ENCODE data around the gene NTNG1. TPM values are rescaled to one million over a fixed set of nuclear protein-coding genes. Genes with fewer than 3 reads are reported as not detected.

The NTNG1 gene
- total RNA-seq, 5 donors from 2014 or later (not counting 1 experiment from before 2014, with no cell fraction given), result 0.13 TPM; not detected in 4

- peaks cover 26 to 31% of the 10 kb centered on the region in 2 donors for H3K27me3 Mint-ChIP-seq
- ATAC-seq (replicated peaks in 1 of 4), result no peak
- no peak overlapping the region for H3K4me3 ChIP-seq (ENCODE audit: control insufficient read depth in 1 of 2, extremely low read depth in 1 of 2, low read length in 1 of 2)
- no peak overlapping the region for H3K27ac ChIP-seq (ENCODE audit: low read length)
- DNase-seq, result no peak
- H3K9me3 ChIP-seq, result no peaks in the 10 kb centered on the region
- no peaks in the 10 kb centered on the region for H3K36me3 Mint-ChIP-seq
- no peaks in the 10 kb centered on the region for H3K4me1 ChIP-seq (ENCODE audit: control insufficient read depth in 1 of 2, extremely low read depth in 1 of 2, insufficient read depth in 2 of 2, low read length in 2 of 2)
- H3K36me3 ChIP-seq (ENCODE audit: control insufficient read depth in 2 of 2, extremely low read depth in 1 of 2, insufficient read depth in 1 of 2, low read length in 1 of 2), result no peaks in the 10 kb centered on the region
- no peak overlapping the region for H3K4me3 Mint-ChIP-seq
- ChIA-PET POLR2A (no interaction called here), CTCF (no interaction called here)
- no peaks in the 10 kb centered on the region for H3K4me1 Mint-ChIP-seq
- H3K27me3 ChIP-seq (replicated peaks in 1 of 2; ENCODE audit: control insufficient read depth in 2 of 2, extremely low read depth in 1 of 2, insufficient read depth in 2 of 2, low read length in 1 of 2), result peaks cover 3 to 7% of the 10 kb centered on the region in 2 experiments
- no CpG with 5 or more reads among the region's 2 CpGs for WGBS (ENCODE audit: insufficient coverage)
- no peaks in the 10 kb centered on the region for H3K9me3 Mint-ChIP-seq
- no peak overlapping the region for H3K27ac Mint-ChIP-seq
These were observed 336.4 kb downstream of the NTNG1 start for GRCh38 chr1:107477233-107477632.

DNA sequence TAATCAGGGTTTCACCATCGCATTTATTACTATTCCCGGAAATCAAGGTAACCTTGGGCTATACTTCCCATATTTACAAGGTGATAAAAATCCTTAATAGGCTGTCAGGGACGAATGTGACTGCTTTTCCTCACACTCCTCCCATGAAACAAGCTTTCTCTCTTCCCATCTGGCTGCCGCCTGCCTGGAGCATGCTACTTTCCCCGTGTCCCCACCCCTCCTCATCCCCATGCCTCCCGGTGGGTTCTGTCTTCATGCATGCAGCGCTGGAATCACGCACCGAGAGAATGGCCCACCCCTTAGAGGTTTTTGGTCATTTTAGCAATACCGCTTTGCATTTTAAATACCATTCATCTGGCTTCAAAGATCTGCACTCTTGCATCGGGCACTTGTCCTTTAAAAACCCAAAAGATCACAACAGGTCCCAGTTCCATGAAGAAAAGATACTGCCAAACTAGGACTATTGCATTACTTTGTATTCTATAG lies 339.1 kb downstream of the NTNG1 start:
- H3K27ac Mint-ChIP-seq, result no peak overlapping the region
- no peaks in the 10 kb centered on the region for H3K9me3 ChIP-seq
- no peak overlapping the region for H3K27ac ChIP-seq (ENCODE audit: low read length)
- no peaks in the 10 kb centered on the region for H3K9me3 Mint-ChIP-seq
- ChIA-PET CTCF (no interaction called here), POLR2A (no interaction called here)
- H3K27me3 ChIP-seq (replicated peaks in 1 of 2; ENCODE audit: control insufficient read depth in 2 of 2, extremely low read depth in 1 of 2, insufficient read depth in 2 of 2, low read length in 1 of 2), result peaks cover 3 to 7% of the 10 kb centered on the region in 2 experiments
- no peaks in the 10 kb centered on the region for H3K36me3 Mint-ChIP-seq
- no peaks in the 10 kb centered on the region for H3K4me1 Mint-ChIP-seq
- H3K4me3 Mint-ChIP-seq, result no peak overlapping the region
- H3K36me3 ChIP-seq (ENCODE audit: control insufficient read depth in 2 of 2, extremely low read depth in 1 of 2, insufficient read depth in 1 of 2, low read length in 1 of 2), result no peaks in the 10 kb centered on the region
- H3K4me1 ChIP-seq (ENCODE audit: control insufficient read depth in 1 of 2, extremely low read depth in 1 of 2, insufficient read depth in 2 of 2, low read length in 2 of 2), result no peaks in the 10 kb centered on the region
- no peak overlapping the region for H3K4me3 ChIP-seq (ENCODE audit: control insufficient read depth in 1 of 2, extremely low read depth in 1 of 2, low read length in 1 of 2)
- 85% methylated on average over 7 of the region's 11 CpGs for WGBS (ENCODE audit: insufficient coverage)
- peaks cover 26 to 36% of the 10 kb centered on the region in 2 donors for H3K27me3 Mint-ChIP-seq
- DNase-seq (no peak), ATAC-seq (replicated peaks in 1 of 4) (no peak)

GRCh38 chr1:107480548-107481415 lies 339.9 kb downstream of the NTNG1 start:
- H3K27ac ChIP-seq (ENCODE audit: low read length), result no peak overlapping the region
- H3K36me3 ChIP-seq (ENCODE audit: control insufficient read depth in 2 of 2, extremely low read depth in 1 of 2, insufficient read depth in 1 of 2, low read length in 1 of 2), result no peaks in the 10 kb centered on the region
- 20% methylated on average over 30 of the region's 37 CpGs for WGBS (ENCODE audit: insufficient coverage)
- Mint-ChIP-seq H3K4me3 (no peak overlapping the region), H3K27ac (no peak overlapping the region), H3K27me3 (peaks cover 26 to 36% of the 10 kb centered on the region in 2 donors), H3K9me3 (no peaks in the 10 kb centered on the region), H3K4me1 (no peaks in the 10 kb centered on the region), H3K36me3 (no peaks in the 10 kb centered on the region)
- CTCF ChIA-PET, result no interaction called here
- ATAC-seq (replicated peaks in 1 of 4) (no peak), DNase-seq (no peak)
- H3K4me1 ChIP-seq (ENCODE audit: control insufficient read depth in 1 of 2, extremely low read depth in 1 of 2, insufficient read depth in 2 of 2, low read length in 2 of 2), result no peaks in the 10 kb centered on the region
- peaks cover 3 to 7% of the 10 kb centered on the region in 2 experiments for H3K27me3 ChIP-seq (replicated peaks in 1 of 2; ENCODE audit: control insufficient read depth in 2 of 2, extremely low read depth in 1 of 2, insufficient read depth in 2 of 2, low read length in 1 of 2)
- no peaks in the 10 kb centered on the region for H3K9me3 ChIP-seq
- no peak overlapping the region for H3K4me3 ChIP-seq (ENCODE audit: control insufficient read depth in 1 of 2, extremely low read depth in 1 of 2, low read length in 1 of 2)
- POLR2A ChIA-PET, result no interaction called here

GRCh38 chr1:107481756-107482384 lies 341.0 kb downstream of the NTNG1 start:
- H3K9me3 Mint-ChIP-seq, result no peaks in the 10 kb centered on the region
- H3K27me3 ChIP-seq (replicated peaks in 1 of 2; ENCODE audit: control insufficient read depth in 2 of 2, extremely low read depth in 1 of 2, insufficient read depth in 2 of 2, low read length in 1 of 2), result peaks cover 3 to 7% of the 10 kb centered on the region in 2 experiments
- no peaks in the 10 kb centered on the region for H3K4me1 ChIP-seq (ENCODE audit: control insufficient read depth in 1 of 2, extremely low read depth in 1 of 2, insufficient read depth in 2 of 2, low read length in 2 of 2)
- no peak overlapping the region for H3K4me3 ChIP-seq (ENCODE audit: control insufficient read depth in 1 of 2, extremely low read depth in 1 of 2, low read length in 1 of 2)
- ATAC-seq (replicated peaks in 1 of 4) (no peak), DNase-seq (no peak)
- POLR2A ChIA-PET, result interaction anchor here (0.6 kb wide), 2 partner anchors 42 to 65 kb away, joined by 3 to 7 read pairs; no protein-coding TSS in a partner anchor
- no peak overlapping the region for H3K27ac ChIP-seq (ENCODE audit: low read length)
- H3K27me3 Mint-ChIP-seq, result peaks cover 26 to 36% of the 10 kb centered on the region in 2 donors
- no peaks in the 10 kb centered on the region for H3K36me3 Mint-ChIP-seq
- no peaks in the 10 kb centered on the region for H3K9me3 ChIP-seq
- no peaks in the 10 kb centered on the region for H3K36me3 ChIP-seq (ENCODE audit: control insufficient read depth in 2 of 2, extremely low read depth in 1 of 2, insufficient read depth in 1 of 2, low read length in 1 of 2)
- CTCF ChIA-PET, result no interaction called here
- H3K27ac Mint-ChIP-seq, result no peak overlapping the region
- H3K4me3 Mint-ChIP-seq, result no peak overlapping the region
- no peaks in the 10 kb centered on the region for H3K4me1 Mint-ChIP-seq
- WGBS (ENCODE audit: insufficient coverage), result no CpG with 5 or more reads among the region's 3 CpGs

GRCh38 chr1:107483949-107484348 lies 343.1 kb downstream of the NTNG1 start:
- Mint-ChIP-seq H3K4me3 (no peak overlapping the region), H3K27ac (no peak overlapping the region), H3K9me3 (no peaks in the 10 kb centered on the region), H3K27me3 (peaks cover 26 to 38% of the 10 kb centered on the region in 2 donors), H3K4me1 (no peaks in the 10 kb centered on the region), H3K36me3 (no peaks in the 10 kb centered on the region)
- H3K4me1 ChIP-seq (ENCODE audit: control insufficient read depth in 1 of 2, extremely low read depth in 1 of 2, insufficient read depth in 2 of 2, low read length in 2 of 2), result no peaks in the 10 kb centered on the region
- no peak overlapping the region for H3K4me3 ChIP-seq (ENCODE audit: control insufficient read depth in 1 of 2, extremely low read depth in 1 of 2, low read length in 1 of 2)
- no peaks in the 10 kb centered on the region for H3K36me3 ChIP-seq (ENCODE audit: control insufficient read depth in 2 of 2, extremely low read depth in 1 of 2, insufficient read depth in 1 of 2, low read length in 1 of 2)
- ATAC-seq (replicated peaks in 1 of 4), result no peak
- WGBS (ENCODE audit: insufficient coverage), result no CpG with 5 or more reads among the region's 3 CpGs
- peaks cover 3 to 7% of the 10 kb centered on the region in 2 experiments for H3K27me3 ChIP-seq (replicated peaks in 1 of 2; ENCODE audit: control insufficient read depth in 2 of 2, extremely low read depth in 1 of 2, insufficient read depth in 2 of 2, low read length in 1 of 2)
- POLR2A ChIA-PET, result no interaction called here
- no peak overlapping the region for H3K27ac ChIP-seq (ENCODE audit: low read length)
- DNase-seq, result no peak
- CTCF ChIA-PET, result no interaction called here
- H3K9me3 ChIP-seq, result no peaks in the 10 kb centered on the region

DNA sequence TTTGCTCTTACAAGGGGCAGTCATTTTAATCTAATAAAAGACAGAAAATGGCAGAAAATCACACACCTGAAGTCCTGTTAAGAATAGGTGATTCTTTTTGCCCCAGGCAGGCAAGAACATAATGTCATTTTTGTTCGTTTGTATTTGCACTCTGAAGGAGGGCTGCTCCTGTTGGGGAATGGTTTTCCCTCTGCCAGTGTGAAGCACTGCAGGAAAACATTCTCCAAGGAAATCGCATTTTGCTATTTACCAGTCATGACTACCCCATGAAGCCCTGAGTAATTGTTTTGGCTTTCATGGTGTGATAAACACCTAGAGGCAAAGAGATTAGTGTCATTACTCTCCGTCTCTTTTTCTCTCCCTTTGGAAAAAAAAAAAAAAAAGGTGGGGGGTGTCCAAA lies 345.5 kb downstream of the NTNG1 start:
- no peak overlapping the region for H3K27ac Mint-ChIP-seq
- DNase-seq, result no peak
- WGBS (ENCODE audit: insufficient coverage), result 50% methylated on average over 1 of the region's 3 CpGs

More for the DNA sequence above, 345.5 kb downstream of the NTNG1 start:
- ChIA-PET CTCF (no interaction called here), POLR2A (interaction anchor here in 1 of 2 donors (0.7 kb wide), 1 partner anchor 86 kb away, joined by 3 read pairs; no protein-coding TSS in a partner anchor)
- Histone ChIP-seq H3K4me3 (ENCODE audit: control insufficient read depth in 1 of 2, extremely low read depth in 1 of 2, low read length in 1 of 2) (no peak overlapping the region), H3K27ac (ENCODE audit: low read length) (no peak overlapping the region), H3K9me3 (no peaks in the 10 kb centered on the region), H3K4me1 (ENCODE audit: control insufficient read depth in 1 of 2, extremely low read depth in 1 of 2, insufficient read depth in 2 of 2, low read length in 2 of 2) (no peaks in the 10 kb centered on the region), H3K36me3 (ENCODE audit: control insufficient read depth in 2 of 2, extremely low read depth in 1 of 2, insufficient read depth in 1 of 2, low read length in 1 of 2) (no peaks in the 10 kb centered on the region), H3K27me3 (replicated peaks in 1 of 2; ENCODE audit: control insufficient read depth in 2 of 2, extremely low read depth in 1 of 2, insufficient read depth in 2 of 2, low read length in 1 of 2) (no peaks in the 10 kb centered on the region)
- Mint-ChIP-seq H3K27me3 (peaks cover 8 to 21% of the 10 kb centered on the region in 2 donors), H3K4me3 (no peak overlapping the region), H3K36me3 (no peaks in the 10 kb centered on the region), H3K4me1 (no peaks in the 10 kb centered on the region), H3K9me3 (no peaks in the 10 kb centered on the region)
- no peak for ATAC-seq (replicated peaks in 1 of 4)
